Karpas-422 (cell line): ENCODE measurements around the gene SNX18. TPM values are rescaled to one million over a fixed set of nuclear protein-coding genes. Genes with fewer than 3 reads are reported as not detected.

Source experiments
- DNase-seq: peaks from one replicate; pipeline ENCODE4 v3.0.0-alpha.2; 2015
- H2AFZ ChIP-seq: fragments of 200-600 bp; sonication (generic); 2 replicates; pipeline ENCODE4 v1.6.1; 2014; ENCODE audit warnings: antibody characterized with exemption, low read length, mixed read lengths
- H3K27ac ChIP-seq: fragments of 200-600 bp; sonication (generic); 2 replicates; pipeline ENCODE4 v1.5.1; 2014; ENCODE audit warnings: mild to moderate bottlenecking, low read length, moderate library complexity
- H3K27me3 ChIP-seq: fragments of 200-600 bp; sonication (generic); 2 replicates; pipeline ENCODE4 v1.6.1; 2014; ENCODE audit warnings: low read length, mixed read lengths
- H3K36me3 ChIP-seq: fragments of 200-600 bp; sonication (generic); 2 replicates; pipeline ENCODE4 v1.6.1; 2014; ENCODE audit warnings: low read length, mixed read lengths; ENCODE audit not compliant: insufficient read depth
- H3K4me1 ChIP-seq: fragments of 200-600 bp; sonication (generic); 2 replicates; pipeline ENCODE4 v1.6.1; 2014; ENCODE audit warnings: mild to moderate bottlenecking, low read length, mixed read lengths
- H3K4me2 ChIP-seq: fragments of 200-600 bp; sonication (generic); 2 replicates; pipeline ENCODE4 v1.6.1; 2014; ENCODE audit warnings: low read length, low read depth, mild to moderate bottlenecking; ENCODE audit not compliant: poor library complexity, severe bottlenecking
- H3K4me3 ChIP-seq: fragments of 200-600 bp; sonication (generic); 2 replicates; pipeline ENCODE4 v1.5.1; 2014; ENCODE audit warnings: mild to moderate bottlenecking, antibody characterized with exemption, low read length, mixed read lengths
- H3K79me2 ChIP-seq: fragments of 200-600 bp; sonication (generic); 2 replicates; pipeline ENCODE4 v1.6.1; 2014; ENCODE audit warnings: mild to moderate bottlenecking, low read length, mixed read lengths
- H3K9ac ChIP-seq: fragments of 200-600 bp; sonication (generic); 2 replicates; pipeline ENCODE4 v1.6.0; 2014; ENCODE audit warnings: low read length
- H3K9me2 ChIP-seq: fragments of 200-600 bp; sonication (generic), shearing (Covaris generic); replicated peaks from 2 replicates; pipeline ENCODE4 v1.6.0; 2014; ENCODE audit warnings: mild to moderate bottlenecking, low read length, moderate library complexity; ENCODE audit not compliant: insufficient read depth
- H3K9me3 ChIP-seq: fragments of 300-700, 200-600 bp; sonication (generic); 2 replicates; pipeline ENCODE4 v1.6.1; 2014; ENCODE audit warnings: low read length, mixed read lengths
- H4K20me1 ChIP-seq: fragments of 200-600 bp; sonication (generic); 2 replicates; pipeline ENCODE4 v1.6.1; 2014; ENCODE audit warnings: mild to moderate bottlenecking, antibody characterized with exemption, low read length, low read depth; ENCODE audit not compliant: insufficient read depth
- total RNA-seq: library from RNA; depleted of rRNA; stranded (reverse); fragments of >200 nt; shearing (Covaris generic); gene quantifications from 2 replicates; pipeline ENCODE4 v1.2.3, GENCODE V29; 2014; ENCODE audit warnings: low replicate concordance

SNX18 gene
- total RNA-seq, 1 experiment from 2014 or later, result 2.9 TPM

GRCh38 chr5:54581831-54582548, 64.4 kb downstream of the SNX18 start:
- no peaks in the 10 kb centered on the region for H3K27me3 ChIP-seq
- H3K4me3 ChIP-seq, result no peak overlapping the region
- no peaks in the 10 kb centered on the region for H3K4me1 ChIP-seq
- no peak overlapping the region for H3K27ac ChIP-seq
- H3K9me3 ChIP-seq, result no peaks in the 10 kb centered on the region
- H3K36me3 ChIP-seq, result no peaks in the 10 kb centered on the region
- no peak overlapping the region for H2AFZ ChIP-seq
- H3K4me2 ChIP-seq, result no peak overlapping the region
- no peaks in the 10 kb centered on the region for H4K20me1 ChIP-seq
- H3K9ac ChIP-seq, result no peak overlapping the region
- no peaks in the 10 kb centered on the region for H3K9me2 ChIP-seq
- H3K79me2 ChIP-seq, result no peaks in the 10 kb centered on the region
- DNase-seq, result no peak

- no peaks in the 10 kb centered on the region for H3K27me3 ChIP-seq
- H3K4me3 ChIP-seq, result no peak overlapping the region
- no peaks in the 10 kb centered on the region for H3K4me1 ChIP-seq
- H3K27ac ChIP-seq, result no peak overlapping the region
- no peak overlapping the region for H3K9ac ChIP-seq
- no peak overlapping the region for H2AFZ ChIP-seq
- no peaks in the 10 kb centered on the region for H3K79me2 ChIP-seq
- no peaks in the 10 kb centered on the region for H3K36me3 ChIP-seq
- H3K9me3 ChIP-seq, result no peaks in the 10 kb centered on the region
- no peaks in the 10 kb centered on the region for H4K20me1 ChIP-seq
- no peak for DNase-seq
- no peak overlapping the region for H3K4me2 ChIP-seq
- no peaks in the 10 kb centered on the region for H3K9me2 ChIP-seq
Measured at GRCh38 chr5:54586336-54586735, 68.8 kb downstream of the SNX18 start.

GRCh38 chr5:54589786-54590185, 72.2 kb downstream of the SNX18 start:
- Histone ChIP-seq H2AFZ (no peak overlapping the region), H3K9ac (no peak overlapping the region), H3K79me2 (no peaks in the 10 kb centered on the region), H3K4me3 (no peak overlapping the region), H3K27me3 (no peaks in the 10 kb centered on the region), H4K20me1 (no peaks in the 10 kb centered on the region), H3K36me3 (no peaks in the 10 kb centered on the region), H3K9me2 (no peaks in the 10 kb centered on the region), H3K9me3 (no peaks in the 10 kb centered on the region), H3K27ac (no peak overlapping the region), H3K4me2 (no peak overlapping the region), H3K4me1 (no peaks in the 10 kb centered on the region)
- no peak for DNase-seq

GRCh38 chr5:54590824-54591223, 73.3 kb downstream of the SNX18 start:
- no peaks in the 10 kb centered on the region for H3K79me2 ChIP-seq
- no peak overlapping the region for H2AFZ ChIP-seq
- no peak overlapping the region for H3K27ac ChIP-seq
- H3K4me3 ChIP-seq, result no peak overlapping the region
- no peaks in the 10 kb centered on the region for H3K27me3 ChIP-seq
- no peaks in the 10 kb centered on the region for H3K4me1 ChIP-seq
- H3K9me3 ChIP-seq, result no peaks in the 10 kb centered on the region
- no peaks in the 10 kb centered on the region for H4K20me1 ChIP-seq
- no peaks in the 10 kb centered on the region for H3K9me2 ChIP-seq
- H3K4me2 ChIP-seq, result no peak overlapping the region
- DNase-seq, result no peak
- no peak overlapping the region for H3K9ac ChIP-seq
- H3K36me3 ChIP-seq, result no peaks in the 10 kb centered on the region

GRCh38 chr5:54593779-54594178, 76.2 kb downstream of the SNX18 start:
- H3K79me2 ChIP-seq, result no peaks in the 10 kb centered on the region
- no peak overlapping the region for H3K4me2 ChIP-seq
- no peaks in the 10 kb centered on the region for H4K20me1 ChIP-seq

GRCh38 chr5:54594181-54594580, 76.6 kb downstream of the SNX18 start:
- no peaks in the 10 kb centered on the region for H4K20me1 ChIP-seq
- no peak overlapping the region for H3K9ac ChIP-seq
- no peak overlapping the region for H2AFZ ChIP-seq
- no peaks in the 10 kb centered on the region for H3K27me3 ChIP-seq
- H3K4me2 ChIP-seq, result no peak overlapping the region
- no peaks in the 10 kb centered on the region for H3K9me2 ChIP-seq
- H3K27ac ChIP-seq, result no peak overlapping the region
- H3K36me3 ChIP-seq, result no peaks in the 10 kb centered on the region
- no peaks in the 10 kb centered on the region for H3K79me2 ChIP-seq
- H3K9me3 ChIP-seq, result no peaks in the 10 kb centered on the region
- no peak for DNase-seq
- no peaks in the 10 kb centered on the region for H3K4me1 ChIP-seq
- H3K4me3 ChIP-seq, result no peak overlapping the region

More at GRCh38 chr5:54593779-54594178, 76.2 kb downstream of the SNX18 start:
- H3K9me2 ChIP-seq, result no peaks in the 10 kb centered on the region
- no peaks in the 10 kb centered on the region for H3K36me3 ChIP-seq
- H3K4me3 ChIP-seq, result no peak overlapping the region
- DNase-seq, result no peak
- no peaks in the 10 kb centered on the region for H3K9me3 ChIP-seq
- no peaks in the 10 kb centered on the region for H3K4me1 ChIP-seq
- H2AFZ ChIP-seq, result no peak overlapping the region
- H3K27me3 ChIP-seq, result no peaks in the 10 kb centered on the region
- no peak overlapping the region for H3K27ac ChIP-seq
- no peak overlapping the region for H3K9ac ChIP-seq

- Histone ChIP-seq H3K79me2 (no peaks in the 10 kb centered on the region), H3K9me2 (no peaks in the 10 kb centered on the region), H2AFZ (no peak overlapping the region), H3K4me3 (no peak overlapping the region), H3K9ac (no peak overlapping the region), H4K20me1 (no peaks in the 10 kb centered on the region), H3K9me3 (no peaks in the 10 kb centered on the region), H3K27ac (no peak overlapping the region), H3K27me3 (no peaks in the 10 kb centered on the region), H3K36me3 (no peaks in the 10 kb centered on the region), H3K4me2 (no peak overlapping the region), H3K4me1 (no peaks in the 10 kb centered on the region)
- no peak for DNase-seq
Measured at GRCh38 chr5:54595721-54596120, 78.2 kb downstream of the SNX18 start.
